Glomerular visceral epithelial cell (primary cell): Measurements from ENCODE around the gene PLPPR1.
"Not testable (repeated sequence)": the region's sequence is repeated elsewhere in the genome, so short reads cannot be mapped to it uniquely, and the experiment has no call there.

Source experiments
- DNase-seq: peaks from one replicate; pipeline ENCODE4 v3.0.0-alpha.2; 2016; ENCODE audit errors: extremely low spot score

PLPPR1 gene

DNA sequence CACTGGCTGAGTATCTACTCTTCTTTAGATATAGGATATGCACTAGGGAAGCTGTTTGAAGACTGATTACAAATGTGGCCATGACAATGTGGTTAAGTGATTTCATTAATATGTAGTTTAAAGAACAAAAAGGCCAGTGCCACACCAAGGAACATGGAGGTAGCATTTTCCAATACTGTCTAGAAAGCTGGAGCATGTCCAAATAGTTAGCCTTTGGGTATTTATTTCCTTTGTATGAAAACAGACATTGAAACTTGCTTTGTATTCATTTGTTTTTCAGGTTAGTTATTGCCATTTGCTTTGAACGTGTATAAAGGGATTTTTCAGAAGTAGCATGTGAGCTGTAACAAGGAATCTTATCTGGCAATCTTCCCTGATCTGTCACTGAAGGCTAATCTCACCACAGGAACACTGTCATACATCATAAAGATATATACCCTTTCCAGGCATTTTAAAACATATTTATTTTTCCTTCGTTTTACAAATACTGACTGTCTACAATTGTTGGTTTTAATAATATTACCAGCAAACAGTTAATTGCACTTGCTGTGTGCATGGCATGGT is 93.4 kb downstream of the PLPPR1 start:
- DNase-seq: no peak

DNA sequence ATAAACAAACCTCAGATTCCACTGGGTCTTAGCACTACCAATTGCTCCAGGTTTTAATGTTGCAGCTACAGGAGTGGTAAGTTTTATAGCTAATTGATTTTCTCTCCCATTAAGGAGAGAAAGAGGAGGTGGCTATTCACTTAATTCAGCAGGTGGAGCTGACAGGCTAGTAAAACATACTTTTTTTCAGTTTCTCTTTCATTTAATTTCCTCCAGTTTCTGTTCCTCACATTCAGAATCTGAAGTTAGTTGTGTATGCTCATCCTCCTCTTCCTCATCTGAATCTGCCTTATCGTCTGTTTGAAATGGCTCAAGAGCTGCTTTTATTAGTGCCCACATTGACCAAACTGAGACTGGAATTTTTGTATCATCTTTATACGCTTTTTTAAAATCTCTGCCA is 98.0 kb downstream of the PLPPR1 start:
- no peak for DNase-seq

DNA sequence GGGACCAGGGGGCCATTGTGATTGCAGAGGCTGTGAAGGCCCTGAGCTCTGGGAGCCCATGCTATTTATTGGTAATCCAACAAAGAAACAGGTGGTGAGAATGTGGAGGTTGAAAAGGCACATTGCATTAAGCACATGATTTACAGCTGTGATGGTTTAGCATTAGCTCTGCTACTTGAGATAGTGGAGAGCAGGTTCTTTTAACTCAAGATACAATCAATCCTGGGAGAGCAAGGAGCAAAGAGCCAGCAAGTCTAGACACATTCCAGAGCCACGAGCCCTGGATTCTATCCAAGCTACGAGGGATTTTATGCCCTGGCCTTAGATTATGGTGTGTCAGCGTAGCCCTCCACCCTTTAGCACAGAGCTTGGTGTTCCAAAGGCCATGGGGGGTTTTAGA is 98.8 kb downstream of the PLPPR1 start:
- not testable (repeated sequence) for DNase-seq

DNA sequence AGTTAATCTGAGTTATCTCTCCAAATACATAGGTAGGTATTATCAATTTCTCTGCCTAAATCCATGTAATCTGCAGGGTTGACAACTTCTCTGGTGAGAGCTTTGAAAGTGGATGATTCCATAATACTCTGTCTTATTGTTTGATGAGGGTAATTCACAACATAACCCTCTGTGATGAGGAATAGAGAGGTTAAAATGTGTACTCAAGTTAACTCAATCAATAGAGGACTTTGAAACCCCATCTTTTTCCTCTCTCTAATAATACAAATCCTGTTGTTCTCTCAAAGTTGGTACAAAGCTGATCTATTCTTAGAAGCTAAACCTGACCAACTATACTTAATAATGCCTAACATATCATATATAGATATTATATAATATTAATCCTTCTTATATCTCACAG is 100.1 kb downstream of the PLPPR1 start:
- DNase-seq: no peak

DNA sequence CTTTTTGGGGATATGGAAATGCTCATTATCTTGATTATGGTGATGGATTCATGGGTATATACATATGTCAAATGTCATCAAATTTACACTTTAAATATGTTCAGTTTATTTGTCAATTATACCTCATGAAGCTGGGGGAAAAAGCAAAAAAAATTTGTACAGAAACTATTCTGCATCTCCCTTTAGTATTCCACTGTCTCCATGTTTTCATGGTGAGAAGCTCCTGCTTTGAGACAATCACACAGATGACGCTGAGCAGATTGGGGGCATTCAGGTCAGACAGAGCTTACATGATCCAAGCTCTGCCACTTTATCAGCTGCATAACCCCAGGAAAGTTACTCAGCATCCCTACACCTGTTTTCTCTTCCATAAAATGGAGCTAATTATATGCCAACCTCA is 101.5 kb downstream of the PLPPR1 start:
- DNase-seq: no peak

DNA sequence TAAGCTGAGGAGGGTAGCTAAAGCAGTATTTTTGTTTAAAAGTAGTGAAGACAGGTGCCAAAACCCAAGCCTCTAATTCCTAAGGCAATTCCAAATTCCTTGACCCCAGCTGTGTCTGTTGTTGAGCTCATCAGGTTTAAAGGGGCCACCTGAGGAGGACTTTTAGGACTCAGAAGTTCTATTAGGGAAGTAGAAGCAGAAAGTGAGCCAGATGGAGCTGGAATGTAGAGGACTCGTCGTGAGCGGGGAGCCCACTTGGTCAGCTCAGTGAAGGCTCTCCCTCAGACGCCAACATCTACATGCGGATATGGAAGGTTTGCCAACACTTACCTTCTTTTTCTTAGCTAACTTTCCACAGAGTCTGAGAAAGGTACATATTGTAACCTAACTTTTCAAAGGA is 102.8 kb downstream of the PLPPR1 start:
- no peak for DNase-seq

DNA sequence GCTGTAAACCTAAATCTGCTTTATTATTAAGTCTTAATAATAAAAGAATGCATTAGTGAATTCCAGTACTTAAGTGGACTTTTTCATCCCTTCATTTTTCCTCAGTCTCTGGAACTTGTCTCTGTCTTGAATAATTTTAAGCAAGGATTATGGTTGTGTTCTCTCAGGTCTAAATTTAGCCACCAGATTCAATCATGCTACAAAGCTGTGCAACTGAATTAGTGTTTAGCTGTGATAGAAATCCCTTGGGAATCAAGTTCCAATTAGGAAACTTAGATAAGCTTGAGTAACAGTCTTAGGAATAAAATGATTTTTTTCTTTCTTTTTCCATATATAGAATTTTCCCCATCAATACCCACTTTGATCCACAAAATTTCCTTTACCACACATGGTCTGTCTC is 104.3 kb downstream of the PLPPR1 start:
- no peak for DNase-seq

DNA sequence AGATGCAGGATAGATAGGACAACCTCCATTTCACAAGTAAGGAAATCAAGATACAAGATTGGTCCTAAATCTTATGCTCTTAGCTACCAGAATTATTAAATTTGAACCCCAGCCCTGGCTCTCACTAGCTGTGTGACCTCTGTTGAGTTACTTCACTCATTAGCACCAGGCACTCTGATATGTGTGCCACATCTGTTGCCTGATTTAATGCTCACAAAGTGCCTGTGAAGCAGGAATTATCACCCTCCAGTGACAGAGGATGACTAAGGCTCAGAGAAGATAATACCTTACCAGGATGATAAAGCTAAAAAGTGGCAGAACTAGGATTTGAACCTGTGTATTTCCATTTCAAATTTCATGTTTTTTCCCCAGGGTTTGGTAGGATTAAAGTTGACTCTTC is 110.0 kb downstream of the PLPPR1 start:
- no peak for DNase-seq

DNA sequence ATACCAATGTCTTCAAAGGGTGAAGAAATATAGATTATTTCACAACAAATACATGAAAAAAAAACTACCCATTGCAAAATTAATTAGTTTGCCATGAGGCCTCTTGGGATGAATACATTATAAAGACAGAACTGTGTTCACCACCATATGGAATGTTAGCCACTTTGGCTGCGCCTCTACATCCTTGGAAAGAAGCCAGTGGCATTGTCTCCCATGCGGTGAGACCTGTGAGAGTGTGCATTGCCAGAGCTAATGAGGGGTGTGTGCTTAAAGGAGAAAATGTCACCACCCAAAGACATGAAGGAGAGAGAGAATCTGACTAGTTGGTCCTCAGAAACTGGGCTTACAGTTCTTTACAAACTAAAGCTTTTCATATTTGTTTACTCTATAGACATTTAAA is 110.6 kb downstream of the PLPPR1 start:
- DNase-seq: no peak

DNA sequence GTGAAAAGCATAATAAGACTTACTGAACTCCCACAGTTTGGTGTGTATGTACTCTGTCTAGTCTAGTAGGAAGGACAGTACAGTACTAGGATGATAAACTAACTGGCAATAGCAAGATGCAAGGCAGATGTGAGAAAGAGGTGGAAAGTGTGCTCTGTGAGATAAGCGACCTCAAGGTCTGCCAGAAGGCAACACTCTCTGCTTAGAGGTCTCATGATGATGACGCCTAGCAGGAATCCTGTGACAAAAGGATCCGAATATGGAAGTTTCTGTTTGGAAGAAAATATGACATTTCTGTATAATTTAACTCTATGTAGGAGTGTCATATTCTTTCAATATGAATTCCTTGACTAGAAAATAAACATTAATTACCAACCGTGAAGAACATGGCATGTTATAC is 112.2 kb downstream of the PLPPR1 start:
- DNase-seq: no peak

DNA sequence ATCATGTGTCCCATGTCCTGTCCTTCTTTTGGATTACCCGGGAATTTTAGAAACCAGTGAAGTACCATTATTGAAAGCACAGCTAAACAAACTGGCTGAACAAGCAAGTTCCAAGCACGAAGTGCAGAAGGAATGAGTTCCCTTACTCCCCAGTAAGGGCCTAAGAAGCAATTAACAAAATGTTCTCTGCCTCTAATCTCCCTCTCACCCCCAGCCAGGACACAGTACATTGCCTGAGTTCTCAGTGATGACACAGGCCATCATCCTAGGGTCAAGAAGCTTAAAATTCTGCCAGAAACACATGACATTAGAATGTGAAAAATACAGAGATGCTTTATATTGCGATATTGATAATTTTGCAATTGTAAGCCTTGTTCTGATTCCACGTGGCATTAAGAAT is 118.0 kb downstream of the PLPPR1 start:
- no peak for DNase-seq

DNA sequence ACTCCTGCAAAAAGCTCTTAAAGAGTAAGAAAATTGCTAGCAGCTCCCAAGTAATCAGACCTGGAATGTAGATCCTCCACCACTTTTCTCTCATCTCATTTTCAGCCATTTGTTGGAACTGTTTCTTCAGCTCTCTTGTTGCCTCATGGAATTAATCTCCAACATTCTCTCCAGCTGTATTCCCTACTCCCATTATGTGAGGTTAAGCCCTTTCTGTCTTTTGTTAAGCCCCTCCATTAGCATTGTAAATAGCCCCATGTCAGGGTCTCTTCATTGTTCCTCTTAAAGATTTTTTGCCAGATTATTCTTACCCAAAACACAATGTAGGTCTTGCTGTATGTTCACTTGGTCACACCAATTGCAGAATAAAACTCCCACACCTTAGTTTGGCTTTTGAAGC is 119.8 kb downstream of the PLPPR1 start:
- DNase-seq: no peak

DNA sequence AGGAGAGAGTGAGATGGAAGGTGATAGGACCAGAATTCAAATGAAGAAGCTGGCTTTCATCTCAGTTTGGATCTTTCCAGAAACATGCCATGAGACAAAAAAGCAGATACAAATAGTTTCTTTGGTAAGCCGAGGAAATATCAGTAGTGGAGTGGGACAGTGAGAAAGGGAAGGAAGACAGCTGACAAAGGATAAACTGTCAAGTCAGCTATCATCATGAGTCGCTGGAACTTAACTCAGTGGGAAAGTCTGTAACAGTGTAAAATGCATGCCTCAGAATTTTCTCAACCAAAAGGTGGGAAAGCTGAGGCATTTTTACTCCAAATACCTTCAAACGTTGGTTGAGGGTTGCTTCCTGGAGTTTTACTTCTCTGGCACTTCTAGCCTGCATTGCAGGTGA is 129.8 kb downstream of the PLPPR1 start:
- DNase-seq: no peak

DNA sequence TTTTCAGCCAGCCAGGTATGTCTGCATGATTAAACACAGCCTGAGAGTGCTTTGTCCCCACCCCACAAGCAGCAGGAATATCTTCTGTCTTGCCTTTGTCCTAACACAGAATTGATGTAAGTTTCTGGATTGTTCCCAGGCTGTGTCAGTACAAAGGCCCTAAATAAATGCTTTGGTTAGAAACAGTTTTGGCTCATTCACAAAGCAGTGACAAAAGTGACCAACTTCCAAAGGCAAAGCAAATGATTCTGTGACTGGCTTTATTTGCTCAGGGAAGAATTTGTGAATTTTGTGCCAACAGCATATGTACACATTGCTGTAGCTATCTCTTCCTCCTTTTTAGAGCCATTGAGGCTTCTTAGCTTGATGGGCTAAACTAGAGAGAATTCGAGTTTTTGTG is 133.7 kb downstream of the PLPPR1 start:
- no peak for DNase-seq

DNA sequence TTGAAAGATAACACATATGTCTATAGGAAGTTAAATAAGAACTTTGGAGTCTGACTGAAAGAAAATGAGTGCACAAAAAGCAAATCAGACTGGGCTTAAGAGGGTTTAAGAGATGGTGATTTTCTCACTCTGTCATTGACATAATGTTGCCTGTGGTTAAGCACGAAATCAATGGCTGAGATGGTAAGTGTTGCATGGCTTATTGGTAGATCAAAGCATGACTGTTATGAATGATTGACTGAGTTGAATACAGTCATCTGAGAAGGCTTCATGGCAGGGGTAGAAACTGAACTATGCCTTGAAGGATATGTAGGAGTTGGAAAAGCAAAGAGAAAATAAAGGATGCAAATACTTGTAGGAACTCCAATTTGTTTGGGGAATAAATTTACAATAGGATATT is 136.6 kb downstream of the PLPPR1 start:
- DNase-seq: no peak

DNA sequence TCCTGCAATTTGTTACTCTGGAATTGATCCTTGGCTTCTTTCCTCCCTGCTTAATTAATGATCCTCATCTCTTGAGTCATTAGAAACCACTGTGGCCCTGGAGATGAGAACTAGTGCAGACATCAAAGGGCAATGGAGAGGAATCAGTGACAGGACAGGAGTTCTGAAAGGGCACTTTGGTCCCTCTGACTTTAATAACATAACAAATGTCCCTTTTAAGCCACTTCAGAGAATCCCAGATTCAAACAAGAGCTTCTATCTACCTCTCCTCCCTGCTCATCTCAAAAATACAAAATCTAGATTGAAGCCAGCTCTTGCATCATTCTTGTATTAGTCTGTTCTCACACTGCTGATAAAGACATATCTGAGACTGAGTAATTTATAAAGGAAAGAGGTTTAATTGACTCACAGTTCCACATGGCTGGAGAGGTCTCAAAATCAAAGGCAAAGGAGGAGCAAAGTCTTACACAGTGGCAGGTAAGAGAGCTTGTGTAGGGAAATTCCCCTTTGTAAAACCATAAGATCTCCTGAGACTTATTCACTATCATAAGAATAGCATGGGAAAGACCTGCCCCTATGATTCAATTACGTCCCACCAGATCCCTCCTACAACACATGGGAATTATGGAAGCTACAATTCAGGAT is 139.1 kb downstream of the PLPPR1 start:
- no peak for DNase-seq

DNA sequence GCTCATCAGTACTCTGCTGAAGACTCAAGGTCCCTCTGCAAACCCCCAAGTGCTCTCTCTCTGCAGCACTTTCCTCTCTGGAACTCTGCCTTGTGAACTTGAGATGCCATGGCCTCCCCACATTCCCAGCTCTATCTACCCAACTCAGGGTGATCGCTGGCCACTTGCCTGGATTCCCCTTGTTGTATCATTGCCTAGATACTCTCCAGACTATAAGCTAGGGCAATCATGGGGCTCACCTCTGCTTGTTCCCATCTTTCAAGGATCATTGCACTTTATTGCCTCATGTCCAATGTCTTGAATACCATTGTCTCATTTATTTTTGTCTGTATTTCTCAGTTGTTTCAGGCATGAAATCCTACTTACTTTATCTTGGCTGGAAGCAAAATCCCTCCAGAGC is 144.1 kb downstream of the PLPPR1 start:
- DNase-seq: no peak

DNA sequence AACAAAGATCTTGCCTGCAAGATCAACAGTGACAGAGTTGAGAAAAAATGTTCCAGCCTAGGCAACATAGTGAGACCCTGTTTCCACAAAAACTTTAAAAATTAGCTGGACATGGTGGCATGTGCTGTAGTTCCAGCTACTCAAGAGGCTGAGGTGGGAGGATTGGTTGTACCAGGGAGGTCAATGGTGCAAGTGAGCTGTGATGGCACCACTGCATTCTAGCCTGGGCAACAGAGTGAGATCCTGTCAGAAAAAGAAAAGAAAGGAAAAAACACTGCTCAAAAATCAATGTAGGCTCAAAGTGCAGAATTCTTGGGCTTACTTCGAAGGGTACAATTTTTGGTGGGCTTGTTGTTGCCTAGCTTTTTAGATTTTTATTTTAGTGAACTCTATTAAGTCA is 145.4 kb downstream of the PLPPR1 start:
- no peak for DNase-seq

DNA sequence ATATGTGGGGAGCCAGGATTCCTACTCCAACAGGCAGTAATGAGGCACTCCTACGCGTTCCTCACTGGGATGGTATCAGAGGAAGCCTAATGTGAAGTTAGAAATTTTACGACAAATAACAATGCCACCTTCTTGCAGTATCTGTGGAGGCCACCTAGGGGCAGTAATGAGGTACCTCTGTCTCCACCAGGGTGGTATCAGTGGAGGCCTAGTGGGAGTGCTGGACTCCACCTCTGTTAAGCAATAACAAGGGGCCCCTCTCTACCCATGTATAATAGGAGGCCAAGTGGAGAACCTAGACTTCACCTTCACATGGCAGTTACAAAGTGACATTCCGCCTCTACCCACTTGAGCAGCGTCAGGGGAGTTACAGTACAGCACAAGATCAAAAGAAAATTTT is 147.9 kb downstream of the PLPPR1 start:
- DNase-seq: no peak

DNA sequence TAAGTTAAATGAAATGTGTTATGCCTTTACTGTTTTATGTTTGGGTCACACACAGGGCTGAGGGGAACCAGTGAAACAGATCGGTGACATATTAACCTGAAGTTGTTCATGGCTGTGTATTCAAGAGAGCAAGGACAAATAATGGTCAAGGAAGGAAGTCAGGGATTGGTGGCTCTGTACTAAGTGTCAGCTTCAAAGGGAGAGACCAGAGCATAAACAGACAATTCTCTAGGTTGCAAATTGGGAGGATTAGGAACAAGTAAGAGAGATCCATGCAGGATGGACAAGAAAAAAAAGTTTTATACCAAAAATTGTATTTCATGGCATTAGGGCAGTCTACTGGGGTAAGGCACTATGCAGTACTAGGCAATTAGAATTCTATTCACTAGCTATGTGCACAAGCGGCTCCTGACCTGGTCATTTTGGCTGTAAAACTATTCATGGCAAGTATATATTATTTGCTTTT is 156.3 kb downstream of the PLPPR1 start:
- DNase-seq: no peak

DNA sequence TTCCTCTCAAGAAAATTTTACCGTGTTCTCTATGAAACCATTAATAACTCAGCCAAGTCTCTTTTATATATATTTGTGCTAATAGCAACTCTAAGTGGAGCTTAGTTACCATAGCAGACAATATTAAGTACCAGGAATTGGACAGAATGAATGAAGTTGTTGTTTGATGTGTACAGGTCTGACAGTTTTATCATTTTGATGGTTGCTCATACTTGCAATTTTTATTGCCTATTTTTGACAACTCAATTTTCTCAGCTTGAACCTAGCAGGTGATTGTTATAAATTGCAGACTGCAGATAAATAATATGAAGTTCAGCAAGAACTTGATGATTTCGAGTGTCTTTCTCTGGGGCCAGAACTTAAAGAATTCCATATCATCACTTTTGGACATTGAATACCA is 163.2 kb downstream of the PLPPR1 start:
- no peak for DNase-seq

DNA sequence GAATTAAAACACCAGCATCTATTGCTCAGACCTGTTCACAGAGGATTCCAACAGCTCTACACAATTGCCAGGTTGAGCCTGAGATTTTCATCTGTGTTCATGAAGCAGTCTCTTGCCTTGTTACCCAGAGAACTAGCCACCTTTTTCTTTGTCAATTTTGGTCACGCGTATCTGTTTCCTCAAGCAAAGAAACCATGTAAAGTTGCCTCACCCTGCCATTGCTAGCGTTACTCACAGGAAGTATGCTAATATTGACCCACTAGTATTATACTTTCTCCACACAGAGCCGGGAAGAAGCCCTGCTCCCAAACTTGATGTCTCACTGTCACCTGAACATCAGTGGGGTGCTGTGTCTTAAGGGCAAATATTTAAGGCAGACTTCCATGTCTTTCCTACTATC is 168.5 kb downstream of the PLPPR1 start:
- no peak for DNase-seq

DNA sequence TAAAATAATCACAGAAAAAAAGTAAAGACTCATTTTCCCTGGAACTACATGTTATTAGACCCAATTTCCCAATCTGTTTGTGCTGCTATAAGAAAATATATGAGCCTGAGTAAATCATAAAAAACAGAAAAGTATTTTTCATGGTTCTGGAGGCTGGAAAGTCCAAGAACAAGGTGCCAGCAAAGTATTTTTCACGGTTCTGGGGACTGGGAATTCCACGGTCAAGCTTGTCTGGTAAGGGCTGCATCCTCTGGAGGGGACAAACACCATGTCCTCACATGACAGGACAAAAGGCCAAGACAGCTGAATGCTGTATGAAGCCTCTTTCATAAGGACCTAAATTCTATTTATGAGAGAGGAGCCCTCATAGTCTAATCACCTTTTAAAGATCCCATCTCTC is 172.3 kb downstream of the PLPPR1 start:
- no peak for DNase-seq

DNA sequence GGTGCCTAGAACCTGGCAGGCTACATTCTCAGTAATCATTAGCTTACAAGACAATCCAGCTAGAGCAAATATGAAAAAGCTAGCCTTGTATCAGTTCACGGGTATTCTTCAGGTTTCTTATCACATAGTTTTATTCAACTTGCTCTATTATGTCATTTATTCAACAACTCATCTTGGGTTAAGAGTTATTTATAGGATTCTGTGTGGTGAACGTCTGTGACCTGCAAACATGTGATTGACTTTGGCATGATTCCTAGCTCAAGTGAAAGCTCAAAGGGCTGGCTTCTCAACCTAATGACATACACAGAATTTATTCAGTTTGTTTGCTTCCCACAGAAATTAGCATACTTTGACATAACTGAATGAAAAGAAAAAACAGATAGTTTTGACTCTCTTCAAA is 173.1 kb downstream of the PLPPR1 start:
- no peak for DNase-seq
